GM19324 (cell line): ENCODE measurements around the gene NPC2.
"Not testable (repeated sequence)": the region's sequence is repeated elsewhere in the genome, so short reads cannot be mapped to it uniquely, and the experiment has no call there.

Experiments
- ATAC-seq: cut with Tn5 transposase; IDR thresholded peaks from one replicate; pipeline ENCODE4 v1.9.1; 2021; ENCODE audit warnings: mild to moderate bottlenecking, moderate library complexity; ENCODE audit not compliant: unreplicated experiment, low FRiP score

Gene NPC2

DNA sequence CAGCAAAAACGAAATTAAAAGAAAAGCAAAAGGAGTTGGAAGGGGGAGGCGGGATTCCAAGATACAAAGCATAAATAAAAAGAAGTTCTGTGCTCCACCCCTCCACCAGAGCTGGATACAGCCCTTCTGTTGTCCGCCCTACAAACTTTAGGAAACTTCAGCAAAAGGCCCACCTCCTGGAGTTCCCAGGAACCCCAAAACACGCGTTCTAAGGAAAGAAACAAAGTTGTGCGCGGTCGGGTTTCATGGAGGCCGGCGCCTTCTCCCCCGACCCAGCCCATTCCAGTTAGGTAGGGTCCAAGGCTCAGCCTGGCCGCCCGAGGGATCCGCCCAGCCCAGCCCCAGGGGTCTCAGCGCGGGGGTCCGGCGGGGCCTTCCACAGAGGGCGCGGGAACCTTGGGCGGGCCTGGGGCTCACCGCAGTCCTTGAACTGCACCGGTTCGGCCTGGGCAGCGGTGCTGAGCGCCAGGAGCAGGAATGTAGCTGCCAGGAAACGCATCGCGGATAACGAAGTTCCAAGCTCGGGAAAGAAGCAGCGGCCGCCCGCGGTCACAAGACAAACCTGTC is at the start of gene NPC2:
Gene NPC2 (minus strand): TSS at position 530 of the 567 bp plus-strand sequence. CDS start 31 bp downstream, at position 499.
- peak; percentile 11 for ATAC-seq

GRCh38 chr14:74542056-74542685 is 49.1 kb upstream of the NPC2 start:
- no peak for ATAC-seq

- ATAC-seq: no peak
Measured at GRCh38 chr14:74541225-74541624, 48.1 kb upstream of the NPC2 start.

DNA sequence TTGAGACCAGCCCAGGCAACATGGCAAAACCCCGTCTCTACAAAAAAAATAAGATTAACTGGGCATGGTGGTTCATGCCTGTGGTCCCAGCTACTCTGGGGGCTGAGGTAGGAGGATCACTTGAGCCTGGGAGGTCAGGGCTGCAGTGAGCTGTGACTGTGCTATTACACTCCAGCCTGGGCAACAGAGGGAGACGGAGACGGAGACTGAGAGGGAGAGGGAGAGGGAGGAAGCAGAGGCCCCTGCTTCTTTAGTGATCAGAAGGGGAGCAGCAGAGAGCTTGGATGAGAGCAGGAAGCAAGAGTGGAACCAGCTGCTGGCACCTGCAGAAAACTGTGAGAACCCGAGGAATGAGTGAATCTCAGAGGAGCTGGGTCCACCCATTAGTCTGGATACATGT is 46.4 kb upstream of the NPC2 start:
- no peak for ATAC-seq

DNA sequence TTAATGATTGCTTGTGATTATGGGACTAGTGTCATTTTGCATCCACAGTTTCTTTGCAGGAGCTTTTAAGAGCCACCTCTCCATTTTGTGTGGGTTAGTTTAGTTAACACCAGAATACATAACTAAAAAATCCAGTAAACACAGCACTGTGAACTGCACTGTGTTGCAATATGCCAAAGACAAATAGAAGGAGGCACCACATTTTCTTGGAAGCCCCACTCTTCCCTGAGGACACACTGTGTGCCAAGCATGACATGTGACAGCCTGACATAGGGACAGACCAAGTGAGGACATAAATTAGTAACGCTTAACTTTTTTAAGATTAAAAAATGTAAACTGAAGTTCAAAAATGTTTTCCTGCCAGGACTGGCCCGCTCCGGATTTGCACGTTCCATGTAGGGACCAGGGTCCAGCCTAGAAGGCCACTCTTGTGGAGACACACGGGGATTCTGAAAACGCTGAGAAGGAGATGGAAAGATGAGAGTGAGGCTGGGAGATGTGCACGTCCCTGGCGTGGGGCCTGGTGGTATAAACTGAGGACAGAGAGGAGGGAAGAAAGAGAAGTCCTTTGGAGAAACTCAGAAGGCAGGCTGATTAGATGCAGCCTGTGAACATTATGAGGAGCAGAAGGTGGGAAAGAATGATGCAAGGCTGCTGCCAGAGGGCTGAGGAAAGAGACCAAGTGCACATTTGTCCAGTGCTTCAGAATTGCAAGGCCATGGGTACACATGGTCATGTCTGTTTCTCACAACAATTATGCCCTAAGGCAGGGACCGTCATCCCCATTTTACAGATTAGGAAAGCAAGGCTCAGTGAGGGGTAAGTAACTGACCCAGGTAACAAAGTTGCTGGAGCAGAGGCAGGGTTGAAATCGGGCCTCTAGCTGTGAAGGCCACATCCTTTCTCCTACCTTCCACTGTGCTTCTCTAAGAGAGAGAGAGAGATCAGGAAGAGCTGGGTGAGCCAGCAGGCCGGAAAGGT is 45.6 kb upstream of the NPC2 start:
- no peak for ATAC-seq

DNA sequence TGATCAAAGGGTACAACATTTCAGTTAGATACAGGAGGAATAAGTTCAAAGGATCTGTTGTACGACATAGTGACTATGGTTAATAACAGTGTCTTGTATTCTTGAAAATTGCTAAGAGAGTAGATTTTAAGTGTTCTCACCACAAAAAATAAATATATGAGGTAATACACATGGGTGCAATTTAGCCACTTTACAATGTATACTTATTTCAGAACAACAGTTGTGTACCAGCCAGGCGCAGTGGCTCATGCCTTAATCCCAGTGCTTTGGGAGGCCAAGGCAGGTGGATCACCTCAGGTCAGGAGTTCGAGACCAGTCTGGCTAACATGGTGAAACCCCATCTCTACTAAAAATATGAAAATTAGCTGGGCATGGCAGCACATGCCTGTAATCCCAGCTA is 43.2 kb upstream of the NPC2 start:
- ATAC-seq: not testable (repeated sequence)

- no peak for ATAC-seq
Measured at GRCh38 chr14:74535756-74536325, 42.7 kb upstream of the NPC2 start.

- no peak for ATAC-seq
Measured at GRCh38 chr14:74533576-74533975, 40.5 kb upstream of the NPC2 start.

GRCh38 chr14:74532246-74532645 is 39.1 kb upstream of the NPC2 start:
- no peak for ATAC-seq

DNA sequence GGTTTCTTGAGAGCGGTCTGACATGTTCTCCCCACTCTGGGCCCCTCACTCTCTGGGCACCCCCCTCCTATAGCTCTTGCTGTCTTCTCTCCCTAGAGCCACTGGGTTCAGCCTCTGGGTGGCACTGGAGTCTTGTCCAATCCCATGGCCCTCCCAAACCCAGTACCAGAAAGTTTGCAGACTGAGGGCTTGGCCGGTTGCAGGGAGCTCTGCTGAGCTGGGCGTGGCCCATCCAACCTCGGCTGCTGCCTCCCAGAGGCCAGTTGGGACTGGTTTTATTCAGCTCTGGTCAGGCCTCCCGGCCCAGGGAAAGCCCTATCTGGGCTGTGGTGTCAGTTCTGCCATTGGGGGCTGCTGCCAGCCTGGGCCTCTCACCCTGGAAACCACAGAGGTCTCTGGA is 38.4 kb upstream of the NPC2 start:
- no peak for ATAC-seq

DNA sequence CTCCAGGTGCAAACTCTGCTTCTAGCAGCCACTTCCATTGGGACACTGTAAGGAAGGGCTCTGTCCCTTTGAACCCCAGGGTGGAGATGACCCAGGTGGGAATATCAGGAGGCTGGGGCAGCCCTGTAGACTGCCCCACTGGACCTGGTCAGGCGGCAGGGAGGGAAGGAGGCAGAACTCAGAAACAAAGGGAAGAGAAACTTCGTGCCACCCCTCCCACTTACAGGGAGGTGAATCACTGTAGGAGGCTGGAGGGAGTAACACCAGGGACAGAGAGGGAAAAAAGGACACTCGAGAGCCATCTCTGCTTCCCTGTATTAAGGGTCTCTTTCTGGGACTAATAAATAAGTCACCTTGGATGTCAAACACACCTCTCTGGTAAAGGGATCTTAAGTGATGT is 37.9 kb upstream of the NPC2 start:
- no peak for ATAC-seq

GRCh38 chr14:74528886-74529285 is 35.8 kb upstream of the NPC2 start:
- no peak for ATAC-seq

DNA sequence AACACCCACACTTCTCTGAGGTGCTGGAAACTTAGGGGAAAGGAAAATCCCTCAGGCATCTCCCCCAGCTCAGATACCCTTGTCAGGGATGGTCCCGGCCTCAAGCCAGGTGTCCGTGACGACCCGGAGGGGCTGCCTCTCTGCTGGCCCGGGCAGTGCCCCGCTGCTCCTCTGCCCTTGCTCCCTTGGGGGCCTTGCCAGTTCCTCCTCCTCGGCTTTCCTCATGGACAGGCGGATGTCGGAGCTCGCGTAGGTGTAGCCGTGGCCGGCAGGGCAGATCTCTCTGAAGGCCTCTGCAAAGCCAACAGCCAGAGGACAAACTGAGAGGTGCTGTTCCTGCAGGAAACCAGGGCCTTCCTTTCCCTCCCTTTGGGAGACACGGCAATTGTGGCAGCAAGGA is 35.3 kb upstream of the NPC2 start:
- no peak for ATAC-seq

GRCh38 chr14:74527736-74528280 is 34.7 kb upstream of the NPC2 start:
- no peak for ATAC-seq

- no peak for ATAC-seq
Measured at GRCh38 chr14:74526854-74527585, 33.9 kb upstream of the NPC2 start.

- peak; percentile 38 for ATAC-seq
Measured at GRCh38 chr14:74525361-74525851, 32.3 kb upstream of the NPC2 start.

DNA sequence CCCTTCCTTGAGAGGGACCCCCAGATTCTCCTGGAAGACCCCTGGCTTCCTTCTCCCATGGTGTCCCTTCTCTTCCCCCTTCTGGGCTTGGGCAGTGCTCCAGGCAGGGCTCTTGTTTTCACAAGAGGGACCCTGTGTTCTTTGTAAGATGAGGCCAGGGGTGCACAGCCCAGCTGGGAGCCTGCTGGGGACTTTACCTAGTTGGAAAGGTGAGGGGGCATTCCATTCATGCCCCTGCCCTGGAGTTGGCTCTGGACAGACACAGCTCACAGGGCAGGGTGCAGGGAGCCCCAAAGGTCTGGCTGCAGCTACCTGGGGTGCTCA is 31.7 kb upstream of the NPC2 start:
- ATAC-seq: no peak

DNA sequence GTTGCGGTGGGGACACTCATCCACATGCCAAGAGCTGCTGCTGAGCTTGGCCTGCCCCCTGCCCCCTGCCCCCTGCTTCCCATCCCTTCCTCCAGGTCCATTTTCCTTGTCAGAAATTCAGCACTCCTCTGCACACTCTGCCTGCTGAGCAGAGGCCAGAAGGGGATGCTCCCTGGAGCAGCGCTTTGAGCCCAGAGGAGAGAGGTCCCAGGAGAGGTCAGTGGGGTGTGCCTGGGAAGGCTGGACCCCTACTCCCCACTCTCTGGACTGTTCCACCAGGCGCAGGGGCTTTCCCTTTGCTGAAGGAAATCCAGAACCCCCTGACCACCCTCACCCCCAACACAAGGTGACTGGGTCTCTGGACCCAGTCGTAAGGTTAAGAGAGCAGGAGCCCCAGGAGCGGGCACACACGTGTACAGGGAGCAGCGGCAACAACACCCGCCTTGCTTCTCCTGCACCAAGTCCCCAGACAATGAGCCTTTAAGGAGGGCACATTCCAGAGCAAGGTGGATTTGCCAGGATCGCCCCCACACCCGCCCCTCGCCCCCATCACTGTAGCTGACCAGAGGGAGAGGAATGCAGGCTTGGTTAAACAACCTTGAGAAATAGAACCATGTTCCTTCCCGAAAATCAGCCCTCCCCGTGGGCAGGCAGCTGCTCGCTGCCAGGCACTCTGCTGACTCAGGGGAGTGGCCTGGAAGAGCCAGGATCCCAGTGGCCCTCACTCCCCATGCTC is 31.1 kb upstream of the NPC2 start:
- no peak for ATAC-seq

GRCh38 chr14:74522740-74523139 is 29.6 kb upstream of the NPC2 start:
- ATAC-seq: no peak
